Colonic mucosa (tissue), 4 donors: ENCODE data around the gene FRY. TPM values are rescaled to one million over a fixed set of nuclear protein-coding genes. Genes with fewer than 3 reads are reported as not detected.

Experiments
- DNase-seq: peaks from one replicate; pipeline ENCODE4 v3.0.0-alpha.2; 2020
- H3K27ac ChIP-seq: fragments of 200-600 bp; one replicate; pipeline ENCODE4 v1.8.0; 2021
- H3K27me3 ChIP-seq: fragments of 200-600 bp; one replicate; pipeline ENCODE4 v1.8.0; 2021
- H3K36me3 ChIP-seq: fragments of 200-600 bp; one replicate; pipeline ENCODE4 v1.8.0; 2021
- H3K4me1 ChIP-seq: fragments of 200-600 bp; one replicate; pipeline ENCODE4 v1.8.0; 2021; ENCODE audit warnings: mild to moderate bottlenecking
- H3K4me3 ChIP-seq: fragments of 200-600 bp; one replicate; pipeline ENCODE4 v1.8.0; 2021
- H3K9ac ChIP-seq, 2 donors: one replicate each; pipeline ENCODE4 v1.7.0; 2013; ENCODE audit warnings: control low read depth in 2 of 2, low read depth in 2 of 2, low read length in 2 of 2
- H3K9me3 ChIP-seq: fragments of 200-600 bp; one replicate; pipeline ENCODE4 v1.8.0; 2021
- intact Hi-C: fragments of 100-400 bp; cut with DNase I; formaldehyde crosslinking; loops from one replicate; pipeline ENCODE4 v1.14.1; 2022
- total RNA-seq, 2 donors: library from RNA; stranded (reverse); fragmentation: NEBNext Ultra II Directional in 1 of 2; extraction: Animal tissue kit (Norgen Biotek cat#: 25700) in 1 of 2; gene quantifications; one replicate each; pipeline ENCODE4 v1.2.1, GENCODE V29; 2021
- TF ChIP-seq, protein P1 (sequence below): fragments of 200-600 bp; IDR thresholded peaks from one replicate; pipeline ENCODE4 v1.8.0; 2022; ENCODE audit warnings: antibody characterized with exemption, mild to moderate bottlenecking
- donor health status: healthy.
- donor health status: DM: no; HTN: no; CAD: no.
- donor health status: DM: no; HTN: no; CAD: no.

Gene FRY
- total RNA-seq, 2 donors from 2014 or later: 7.0 to 19.9 TPM

- intact Hi-C loops: no loop called here
- H3K9ac ChIP-seq: no peak overlapping the region
- H3K36me3 ChIP-seq: no peaks in the 10 kb centered on the region
- no peak overlapping the region for H3K27ac ChIP-seq
- no peak for DNase-seq
- no peaks in the 10 kb centered on the region for H3K4me1 ChIP-seq
- no peaks in the 10 kb centered on the region for H3K27me3 ChIP-seq
- no peaks in the 10 kb centered on the region for H3K9me3 ChIP-seq
- TF ChIP-seq, protein P1, sequence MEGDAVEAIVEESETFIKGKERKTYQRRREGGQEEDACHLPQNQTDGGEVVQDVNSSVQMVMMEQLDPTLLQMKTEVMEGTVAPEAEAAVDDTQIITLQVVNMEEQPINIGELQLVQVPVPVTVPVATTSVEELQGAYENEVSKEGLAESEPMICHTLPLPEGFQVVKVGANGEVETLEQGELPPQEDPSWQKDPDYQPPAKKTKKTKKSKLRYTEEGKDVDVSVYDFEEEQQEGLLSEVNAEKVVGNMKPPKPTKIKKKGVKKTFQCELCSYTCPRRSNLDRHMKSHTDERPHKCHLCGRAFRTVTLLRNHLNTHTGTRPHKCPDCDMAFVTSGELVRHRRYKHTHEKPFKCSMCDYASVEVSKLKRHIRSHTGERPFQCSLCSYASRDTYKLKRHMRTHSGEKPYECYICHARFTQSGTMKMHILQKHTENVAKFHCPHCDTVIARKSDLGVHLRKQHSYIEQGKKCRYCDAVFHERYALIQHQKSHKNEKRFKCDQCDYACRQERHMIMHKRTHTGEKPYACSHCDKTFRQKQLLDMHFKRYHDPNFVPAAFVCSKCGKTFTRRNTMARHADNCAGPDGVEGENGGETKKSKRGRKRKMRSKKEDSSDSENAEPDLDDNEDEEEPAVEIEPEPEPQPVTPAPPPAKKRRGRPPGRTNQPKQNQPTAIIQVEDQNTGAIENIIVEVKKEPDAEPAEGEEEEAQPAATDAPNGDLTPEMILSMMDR: peak; percentile 49
- no peak overlapping the region for H3K4me3 ChIP-seq
Observed at GRCh38 chr13:32001154-32001768, 30.3 kb upstream of the FRY start.

DNA sequence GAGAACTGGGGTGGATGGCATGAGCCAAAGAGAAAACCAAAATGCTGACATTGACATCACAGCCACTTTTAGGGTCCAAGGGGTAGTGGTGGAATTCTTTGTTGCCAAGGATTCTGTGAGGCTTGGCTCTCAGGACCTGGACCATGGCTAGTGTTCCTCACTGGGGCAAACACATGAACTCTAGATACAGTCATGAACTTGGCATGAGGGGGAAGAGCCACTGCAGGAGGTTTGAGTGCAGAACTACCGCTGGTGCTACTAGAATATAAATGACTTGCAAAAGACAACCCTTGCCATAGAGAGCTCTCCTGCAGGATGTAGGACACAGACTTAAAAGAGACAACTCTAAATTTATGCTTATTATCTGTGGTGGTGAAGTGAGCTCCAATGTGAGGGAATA is 29.8 kb upstream of the FRY start:
- intact Hi-C loops: no loop called here
- no peaks in the 10 kb centered on the region for H3K36me3 ChIP-seq
- no peak overlapping the region for H3K27ac ChIP-seq
- H3K4me3 ChIP-seq: no peak overlapping the region
- no peaks in the 10 kb centered on the region for H3K4me1 ChIP-seq
- TF ChIP-seq, protein P1: no peak
- H3K9ac ChIP-seq: no peak overlapping the region
- H3K27me3 ChIP-seq: no peaks in the 10 kb centered on the region
- no peaks in the 10 kb centered on the region for H3K9me3 ChIP-seq
- DNase-seq: no peak

DNA sequence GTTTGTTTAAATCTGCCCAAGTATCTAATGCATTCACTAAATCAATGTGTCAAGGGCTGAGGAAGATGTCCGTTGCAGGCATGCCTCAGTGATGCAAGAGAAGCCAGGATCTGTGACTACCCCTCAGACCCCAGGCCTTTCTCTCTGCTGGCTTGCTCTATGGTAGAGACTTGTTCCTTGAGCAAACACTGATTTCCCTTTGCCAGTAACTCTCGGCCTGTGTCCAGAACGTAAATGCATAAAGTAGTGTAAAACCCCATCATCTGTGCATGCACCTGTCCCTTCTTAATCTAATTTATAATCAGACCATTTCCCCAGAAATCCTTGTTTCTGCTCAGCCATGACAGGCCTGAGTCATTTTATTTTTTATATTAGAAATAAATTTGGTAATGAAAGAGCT is 28.7 kb upstream of the FRY start:
- intact Hi-C loops: no loop called here
- no peak overlapping the region for H3K27ac ChIP-seq
- DNase-seq: no peak
- TF ChIP-seq, protein P1: no peak
- H3K27me3 ChIP-seq: no peaks in the 10 kb centered on the region
- no peak overlapping the region for H3K9ac ChIP-seq
- H3K36me3 ChIP-seq: no peaks in the 10 kb centered on the region
- H3K4me3 ChIP-seq: no peak overlapping the region
- no peaks in the 10 kb centered on the region for H3K9me3 ChIP-seq
- H3K4me1 ChIP-seq: no peaks in the 10 kb centered on the region

DNA sequence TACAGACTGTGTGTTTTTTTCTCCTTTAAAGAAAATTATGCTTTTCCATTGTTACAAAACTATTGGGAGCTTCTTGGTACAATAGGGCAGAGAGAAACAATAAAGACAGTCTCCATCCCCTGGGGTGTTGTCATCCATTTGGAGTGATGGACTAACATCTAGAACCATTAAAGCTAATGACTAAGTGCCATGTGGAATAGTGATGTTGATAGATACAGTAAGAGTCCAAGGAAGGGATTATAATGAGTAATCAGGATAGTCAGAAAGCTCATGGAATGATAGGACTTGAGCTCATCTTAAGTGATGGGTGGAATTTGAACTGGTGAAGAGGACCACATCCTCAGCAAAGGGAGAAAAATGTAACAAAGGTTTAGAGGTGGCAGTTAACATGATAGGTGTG is 24.1 kb upstream of the FRY start:
- Histone ChIP-seq H3K4me3 (no peak overlapping the region), H3K9me3 (no peaks in the 10 kb centered on the region), H3K4me1 (no peaks in the 10 kb centered on the region), H3K27ac (no peak overlapping the region), H3K36me3 (no peaks in the 10 kb centered on the region), H3K9ac (no peak overlapping the region), H3K27me3 (no peaks in the 10 kb centered on the region)
- TF ChIP-seq, protein P1: no peak
- intact Hi-C loops: no loop called here
- no peak for DNase-seq

- TF ChIP-seq, protein P1: no peak
- Histone ChIP-seq H3K9me3 (no peaks in the 10 kb centered on the region), H3K36me3 (no peaks in the 10 kb centered on the region), H3K27me3 (no peaks in the 10 kb centered on the region), H3K4me3 (no peak overlapping the region), H3K4me1 (no peaks in the 10 kb centered on the region), H3K27ac (no peak overlapping the region), H3K9ac (no peak overlapping the region)
- intact Hi-C loops: no loop called here
- no peak for DNase-seq
Observed at GRCh38 chr13:32008518-32009175, 22.9 kb upstream of the FRY start.
